Adrenal gland (tissue), 12 donors: ENCODE results near the gene MYO1E. TPM values are rescaled to one million over a fixed set of nuclear protein-coding genes. Genes with fewer than 3 reads are reported as not detected.

Source experiments
- DNase-seq, 7 donors: peaks; one replicate each; pipeline ENCODE4 v3.0.0-alpha.2; 2019 to 2020
- H3K27ac ChIP-seq, 5 donors: fragments of 200-600 bp; sonication (generic) in 4 of 5; 1 replicate in 3 of 5; 2 replicates in 2 of 5; pipeline versions ENCODE4 v1.5.1 to v1.8.0; 2016 to 2020; ENCODE audit warnings: mild to moderate bottlenecking in 1 of 5
- H3K27me3 ChIP-seq: fragments of 200-600 bp; 2 replicates; pipeline ENCODE4 v1.8.0; 2021
- H3K36me3 ChIP-seq, 2 donors: fragments of 200-600 bp; replicated peaks in 1 of 2; 1 replicate in 1 of 2; 2 replicates in 1 of 2; pipeline versions ENCODE4 v1.5.1 to v1.8.0; 2018 to 2022
- H3K4me1 ChIP-seq, 2 donors: fragments of 200-600 bp; replicated peaks in 1 of 2; 1 replicate in 1 of 2; 2 replicates in 1 of 2; pipeline versions ENCODE4 v1.5.1 to v1.8.0; 2018 to 2021
- H3K4me3 ChIP-seq, 4 donors: fragments of 200-600 bp; sonication (generic) in 3 of 4; one replicate each; pipeline ENCODE4 v1.5.1; 2016 to 2018
- H3K9me3 ChIP-seq, 3 donors: fragments of 200-600 bp; sonication (generic) in 1 of 3; replicated peaks in 1 of 3; 1 replicate in 2 of 3; 2 replicates in 1 of 3; pipeline versions ENCODE4 v1.5.1 to v1.8.0; 2016 to 2021
- CTCF ChIP-seq, 6 experiments: fragments of 450-650 bp in 4 of 6; fragments of 200-600 bp in 2 of 6; sonication (generic) in 1 of 6; IDR thresholded peaks; 1 replicate in 5 of 6; 2 replicates in 1 of 6; pipeline versions ENCODE4 v1.5.1 to v1.8.0; 2016 to 2021; ENCODE audit warnings: antibody characterized with exemption in 6 of 6, mild to moderate bottlenecking in 2 of 6, moderate library complexity in 1 of 6
- POLR2A ChIP-seq, 2 donors: fragments of 450-650 bp; IDR thresholded peaks; one replicate each; pipeline ENCODE4 v1.6.1; 2017; ENCODE audit warnings: antibody characterized with exemption in 2 of 2, mild to moderate bottlenecking in 2 of 2, moderate library complexity in 1 of 2
- WGBS, 4 donors: extraction: QIAGEN DNeasy Blood & Tissue Kit in 2 of 4; methylation state at CpG; one replicate each; pipeline versions ENCODE4 v1.1.5 to v1.1.7; 2013 to 2017; 5-methylcytosine and 5-hydroxymethylcytosine counted together
- intact Hi-C, 2 donors: fragments of 100-400 bp; cut with DNase I; formaldehyde crosslinking; loops; one replicate each; pipeline versions ENCODE4 v1.14.1 to v1.15.0; 2022 to 2023
- polyA plus RNA-seq, 3 donors: library from polyadenylated mRNA; stranded (reverse); fragments of 200-250 nt in 2 of 3; fragments of 350-450 nt in 1 of 3; fragmentation: Illumina TruSeq in 1 of 3; extraction: RNeasy Lipid Tissue Mini Kit (QIAGEN cat#74804) in 1 of 3; gene quantifications; one replicate each; pipeline ENCODE4 v1.2.3, GENCODE V29; 2013 to 2014
- total RNA-seq, 9 donors: library from RNA; depleted of rRNA in 4 of 9; stranded (reverse); fragments of >200 nt in 4 of 9; fragments of 120-200 nt in 1 of 9; fragmentation: NEBNext Ultra II Directional in 1 of 9; extraction: Animal tissue kit (Norgen Biotek cat#: 25700) in 1 of 9; gene quantifications; one replicate each; pipeline versions ENCODE4 v1.1.0 to v1.2.4, GENCODE V29; 2013 to 2023
- donor health status: healthy with polysubstance abuse.
- donor health status: Bipolar disorder and iron deficiency.
- donor health status: DM: yes; HTN: yes; CAD: no.
- donor health status: DM: no; HTN: no; CAD: no.
- donor health status: DM: no; HTN: no; CAD: no.
- donor health status: DM: yes; HTN: yes; CAD: no.

MYO1E gene
- total and polyA plus RNA-seq, 12 donors, result 11.9 to 50.8 (median 26.0) TPM

- no peak for TF ChIP-seq CTCF (IDR thresholded peaks at IDR 0.05)
- no peak for TF ChIP-seq POLR2A (IDR thresholded peaks at IDR 0.05)
- no peaks in the 10 kb centered on the region for H3K36me3 ChIP-seq
- intact Hi-C loops, result no loop called here
Measured at GRCh38 chr15:59345326-59345725, 27.3 kb downstream of the MYO1E start.

GRCh38 chr15:59344311-59344710 lies 28.4 kb downstream of the MYO1E start:
- no peaks in the 10 kb centered on the region for H3K27me3 ChIP-seq
- H3K36me3 ChIP-seq, result no peaks in the 10 kb centered on the region
- no peaks in the 10 kb centered on the region for H3K4me1 ChIP-seq
- intact Hi-C loops, result no loop called here
- H3K27ac ChIP-seq, result no peak overlapping the region
- no peaks in the 10 kb centered on the region for H3K9me3 ChIP-seq
- TF ChIP-seq POLR2A (IDR thresholded peaks at IDR 0.05) (no peak), CTCF (IDR thresholded peaks at IDR 0.05) (no peak)
- no peak for DNase-seq
- H3K4me3 ChIP-seq, result no peak overlapping the region

More at GRCh38 chr15:59345326-59345725, 27.3 kb downstream of the MYO1E start:
- H3K27me3 ChIP-seq, result no peaks in the 10 kb centered on the region
- H3K4me3 ChIP-seq, result no peak overlapping the region
- H3K27ac ChIP-seq, result no peak overlapping the region
- peaks cover 3 to 7% of the 10 kb centered on the region in 2 donors for H3K4me1 ChIP-seq
- no peaks in the 10 kb centered on the region for H3K9me3 ChIP-seq
- DNase-seq, result no peak

GRCh38 chr15:59340325-59340724 lies 32.3 kb downstream of the MYO1E start:
- WGBS, 4 donors, result 76 to 85% (median 79%) methylated on average over 5 of the region's 5 CpGs

GRCh38 chr15:59339252-59339672 lies 33.4 kb downstream of the MYO1E start:
- intact Hi-C loops, result no loop called here
- WGBS, 4 donors, result 74 to 86% (median 82%) methylated on average over 3 of the region's 3 CpGs
- no peak overlapping the region for H3K4me3 ChIP-seq
- H3K4me1 ChIP-seq, result no peaks in the 10 kb centered on the region
- DNase-seq, result no peak
- no peaks in the 10 kb centered on the region for H3K27me3 ChIP-seq
- no peaks in the 10 kb centered on the region for H3K9me3 ChIP-seq
- TF ChIP-seq CTCF (IDR thresholded peaks at IDR 0.05), result no peak
- TF ChIP-seq POLR2A (IDR thresholded peaks at IDR 0.05), result no peak
- no peaks in the 10 kb centered on the region for H3K36me3 ChIP-seq
- no peak overlapping the region for H3K27ac ChIP-seq

More at GRCh38 chr15:59340325-59340724, 32.3 kb downstream of the MYO1E start:
- H3K27ac ChIP-seq, result no peak overlapping the region
- no peak overlapping the region for H3K4me3 ChIP-seq
- H3K27me3 ChIP-seq, result no peaks in the 10 kb centered on the region
- TF ChIP-seq CTCF (IDR thresholded peaks at IDR 0.05) (no peak), POLR2A (IDR thresholded peaks at IDR 0.05) (no peak)
- H3K4me1 ChIP-seq, result no peaks in the 10 kb centered on the region
- intact Hi-C loops, result no loop called here
- DNase-seq, result no peak
- no peaks in the 10 kb centered on the region for H3K36me3 ChIP-seq
- no peaks in the 10 kb centered on the region for H3K9me3 ChIP-seq
